ENCODE results near the gene VPS13D. TPM values are rescaled to one million over a fixed set of nuclear protein-coding genes. Genes with fewer than 3 reads are reported as not detected.
A peak's percentile ranks its signal among the peaks of the same experiment; 100 is the strongest.

Gene VPS13D
- polyA plus RNA-seq, 3 donors, result 3.6 to 20.2 (median 5.1) TPM

DNA sequence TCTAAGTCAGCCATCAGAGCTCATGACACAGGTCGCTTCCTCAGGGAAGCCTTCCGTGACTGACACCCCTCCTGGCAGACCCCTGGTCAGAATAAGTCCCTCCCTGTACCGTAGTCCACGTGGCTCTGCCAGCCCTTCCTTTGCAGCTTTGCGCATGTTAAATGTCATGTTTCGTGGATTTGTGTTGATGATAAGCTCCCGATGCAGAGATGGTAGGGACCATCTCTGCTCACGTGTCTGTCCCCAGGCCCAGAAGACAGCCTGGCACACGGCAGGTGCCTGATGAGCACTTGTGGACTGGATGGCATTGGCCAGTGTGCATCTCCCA is 312.3 kb downstream of the VPS13D start:
- H3K36me3 ChIP-seq (replicated peaks in 1 of 2; ENCODE audit: control insufficient read depth in 1 of 2, insufficient read depth in 2 of 2, low read length in 2 of 2), result no peaks in the 10 kb centered on the region
- H3K79me2 ChIP-seq (ENCODE audit: insufficient read depth, low read length), result no peaks in the 10 kb centered on the region
- no peaks in the 10 kb centered on the region for H3K4me1 ChIP-seq (ENCODE audit: control insufficient read depth in 1 of 2, insufficient read depth in 2 of 2, low read length in 2 of 2)
- TF ChIP-seq, protein P1, sequence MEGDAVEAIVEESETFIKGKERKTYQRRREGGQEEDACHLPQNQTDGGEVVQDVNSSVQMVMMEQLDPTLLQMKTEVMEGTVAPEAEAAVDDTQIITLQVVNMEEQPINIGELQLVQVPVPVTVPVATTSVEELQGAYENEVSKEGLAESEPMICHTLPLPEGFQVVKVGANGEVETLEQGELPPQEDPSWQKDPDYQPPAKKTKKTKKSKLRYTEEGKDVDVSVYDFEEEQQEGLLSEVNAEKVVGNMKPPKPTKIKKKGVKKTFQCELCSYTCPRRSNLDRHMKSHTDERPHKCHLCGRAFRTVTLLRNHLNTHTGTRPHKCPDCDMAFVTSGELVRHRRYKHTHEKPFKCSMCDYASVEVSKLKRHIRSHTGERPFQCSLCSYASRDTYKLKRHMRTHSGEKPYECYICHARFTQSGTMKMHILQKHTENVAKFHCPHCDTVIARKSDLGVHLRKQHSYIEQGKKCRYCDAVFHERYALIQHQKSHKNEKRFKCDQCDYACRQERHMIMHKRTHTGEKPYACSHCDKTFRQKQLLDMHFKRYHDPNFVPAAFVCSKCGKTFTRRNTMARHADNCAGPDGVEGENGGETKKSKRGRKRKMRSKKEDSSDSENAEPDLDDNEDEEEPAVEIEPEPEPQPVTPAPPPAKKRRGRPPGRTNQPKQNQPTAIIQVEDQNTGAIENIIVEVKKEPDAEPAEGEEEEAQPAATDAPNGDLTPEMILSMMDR (IDR thresholded peaks at IDR 0.05), result no peak
- H3K27me3 ChIP-seq (ENCODE audit: control insufficient read depth in 2 of 2, insufficient read depth in 2 of 2, low read length in 2 of 2), result peaks cover 0 to 3% of the 10 kb centered on the region in 2 donors
- H4K20me1 ChIP-seq (ENCODE audit: insufficient read depth, low read length), result no peaks in the 10 kb centered on the region
- peaks cover 0 to 4% (median 0%) of the 10 kb centered on the region in 7 donors for H3K9me3 Mint-ChIP-seq
- H3K27me3 Mint-ChIP-seq (ENCODE audit: low read depth in 3 of 3), result peaks cover 1 to 12% (median 10%) of the 10 kb centered on the region in 3 donors
- H2AFZ ChIP-seq (ENCODE audit: insufficient read depth, low read depth, low read length, poor library complexity, severe bottlenecking), result no peak overlapping the region
- H3K9me3 ChIP-seq (replicated peaks in 1 of 2; ENCODE audit: control insufficient read depth in 1 of 2, insufficient read depth in 1 of 2, low read length in 2 of 2), result no peaks in the 10 kb centered on the region
- H3K4me1 Mint-ChIP-seq, result no peaks in the 10 kb centered on the region
- no peak overlapping the region for H3K4me2 ChIP-seq (replicated peaks; ENCODE audit: extremely low read depth, low read length, poor library complexity, severe bottlenecking)
- DNase-seq, result no peak
- no peak overlapping the region for H3K4me3 Mint-ChIP-seq
- no peak overlapping the region for H3K27ac ChIP-seq (ENCODE audit: low read depth in 1 of 2, low read length in 2 of 2)
- 87% methylated on average over 9 of the region's 9 CpGs for WGBS (ENCODE audit: insufficient coverage)
- peak overlapping the region in 1 of 7 donors; percentile 25 for H3K27ac Mint-ChIP-seq
- intact Hi-C loops (cut with micrococcal nuclease), result no loop called here
- no peak overlapping the region for H3K9ac ChIP-seq (ENCODE audit: insufficient read depth, low read length, poor library complexity, severe bottlenecking)
- H3K4me3 ChIP-seq (replicated peaks in 1 of 3; ENCODE audit: low read depth in 2 of 3, low read length in 3 of 3), result no peak overlapping the region
- H3K36me3 Mint-ChIP-seq, result peaks cover 0 to 4% of the 10 kb centered on the region in 2 donors

DNA sequence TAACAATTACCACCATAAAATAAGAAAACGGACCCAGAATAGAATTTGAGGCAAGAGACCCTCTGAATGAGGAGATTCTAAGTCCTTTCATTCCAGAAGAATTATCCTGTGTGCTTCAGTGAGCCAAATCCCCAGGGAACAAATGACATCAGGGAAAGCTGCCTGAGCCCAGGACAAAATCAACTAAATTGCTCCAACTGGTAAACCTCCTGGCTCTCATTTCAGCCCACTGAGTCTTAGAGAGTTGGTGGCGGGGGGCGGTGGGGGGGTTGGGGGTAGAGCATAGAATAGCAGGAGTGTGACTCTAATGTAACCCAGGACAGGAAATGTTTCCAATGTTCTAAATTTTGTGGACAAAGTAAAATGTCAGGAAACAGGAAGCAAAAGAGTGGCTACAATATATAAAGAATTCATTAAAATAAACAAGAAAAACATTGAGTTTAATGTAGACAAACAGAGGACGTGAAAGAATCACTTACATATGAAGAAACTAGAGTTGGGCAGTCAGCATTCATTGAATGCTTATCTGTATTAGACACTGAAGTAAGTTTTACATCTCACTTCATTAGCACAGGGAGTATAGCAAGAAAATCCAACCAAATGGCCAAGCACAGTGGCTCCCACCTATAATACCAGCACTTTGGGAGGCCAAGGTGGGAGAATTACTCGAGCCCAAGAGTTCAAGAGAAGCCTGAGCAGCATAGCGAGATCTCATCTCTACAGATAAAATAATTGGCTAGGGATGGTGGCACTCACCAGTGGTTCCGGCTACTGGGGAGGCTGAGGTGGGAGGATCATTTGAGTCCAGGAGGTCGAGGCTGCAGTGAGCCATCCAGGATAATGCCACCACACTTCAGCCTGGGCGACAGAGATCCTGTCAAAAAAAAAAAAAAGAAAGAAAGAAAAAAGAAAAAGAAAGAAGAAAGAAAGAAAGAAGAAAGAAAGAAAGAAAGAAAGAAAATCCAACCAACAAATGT is 313.1 kb downstream of the VPS13D start:
- peaks cover 1 to 12% (median 10%) of the 10 kb centered on the region in 3 donors for H3K27me3 Mint-ChIP-seq (ENCODE audit: low read depth in 3 of 3)
- peak overlapping the region in 1 of 2 donors; percentile 48 for H3K4me3 Mint-ChIP-seq
- Histone ChIP-seq H3K4me3 (replicated peaks in 1 of 3; ENCODE audit: low read depth in 2 of 3, low read length in 3 of 3) (no peak overlapping the region), H2AFZ (ENCODE audit: insufficient read depth, low read depth, low read length, poor library complexity, severe bottlenecking) (no peak overlapping the region), H3K27ac (ENCODE audit: low read depth in 1 of 2, low read length in 2 of 2) (no peak overlapping the region), H3K9me3 (replicated peaks in 1 of 2; ENCODE audit: control insufficient read depth in 1 of 2, insufficient read depth in 1 of 2, low read length in 2 of 2) (no peaks in the 10 kb centered on the region), H3K79me2 (ENCODE audit: insufficient read depth, low read length) (no peaks in the 10 kb centered on the region), H3K36me3 (replicated peaks in 1 of 2; ENCODE audit: control insufficient read depth in 1 of 2, insufficient read depth in 2 of 2, low read length in 2 of 2) (no peaks in the 10 kb centered on the region), H3K4me2 (replicated peaks; ENCODE audit: extremely low read depth, low read length, poor library complexity, severe bottlenecking) (no peak overlapping the region), H3K9ac (ENCODE audit: insufficient read depth, low read length, poor library complexity, severe bottlenecking) (no peak overlapping the region), H3K4me1 (ENCODE audit: control insufficient read depth in 1 of 2, insufficient read depth in 2 of 2, low read length in 2 of 2) (no peaks in the 10 kb centered on the region), H3K27me3 (ENCODE audit: control insufficient read depth in 2 of 2, insufficient read depth in 2 of 2, low read length in 2 of 2) (peaks cover 0 to 3% of the 10 kb centered on the region in 2 donors), H4K20me1 (ENCODE audit: insufficient read depth, low read length) (no peaks in the 10 kb centered on the region)
- TF ChIP-seq, protein P1 (IDR thresholded peaks at IDR 0.05), result no peak
- no CpG with 5 or more reads among the region's 9 CpGs for WGBS (ENCODE audit: insufficient coverage)
- no peaks in the 10 kb centered on the region for H3K36me3 Mint-ChIP-seq
- peaks cover 0 to 4% (median 0%) of the 10 kb centered on the region in 7 donors for H3K9me3 Mint-ChIP-seq
- H3K4me1 Mint-ChIP-seq, result no peaks in the 10 kb centered on the region
- intact Hi-C loops (cut with micrococcal nuclease), result no loop called here
- H3K27ac Mint-ChIP-seq, result peak overlapping the region in 1 of 7 donors; percentile 15
- DNase-seq, result no peak

Data from CD14-positive monocyte (primary cell).